Measurements from ENCODE around the gene STOM.
"Not testable (repeated sequence)": the region's sequence is repeated elsewhere in the genome, so short reads cannot be mapped to it uniquely, and the experiment has no call there.

STOM gene, protein sequence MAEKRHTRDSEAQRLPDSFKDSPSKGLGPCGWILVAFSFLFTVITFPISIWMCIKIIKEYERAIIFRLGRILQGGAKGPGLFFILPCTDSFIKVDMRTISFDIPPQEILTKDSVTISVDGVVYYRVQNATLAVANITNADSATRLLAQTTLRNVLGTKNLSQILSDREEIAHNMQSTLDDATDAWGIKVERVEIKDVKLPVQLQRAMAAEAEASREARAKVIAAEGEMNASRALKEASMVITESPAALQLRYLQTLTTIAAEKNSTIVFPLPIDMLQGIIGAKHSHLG

DNA sequence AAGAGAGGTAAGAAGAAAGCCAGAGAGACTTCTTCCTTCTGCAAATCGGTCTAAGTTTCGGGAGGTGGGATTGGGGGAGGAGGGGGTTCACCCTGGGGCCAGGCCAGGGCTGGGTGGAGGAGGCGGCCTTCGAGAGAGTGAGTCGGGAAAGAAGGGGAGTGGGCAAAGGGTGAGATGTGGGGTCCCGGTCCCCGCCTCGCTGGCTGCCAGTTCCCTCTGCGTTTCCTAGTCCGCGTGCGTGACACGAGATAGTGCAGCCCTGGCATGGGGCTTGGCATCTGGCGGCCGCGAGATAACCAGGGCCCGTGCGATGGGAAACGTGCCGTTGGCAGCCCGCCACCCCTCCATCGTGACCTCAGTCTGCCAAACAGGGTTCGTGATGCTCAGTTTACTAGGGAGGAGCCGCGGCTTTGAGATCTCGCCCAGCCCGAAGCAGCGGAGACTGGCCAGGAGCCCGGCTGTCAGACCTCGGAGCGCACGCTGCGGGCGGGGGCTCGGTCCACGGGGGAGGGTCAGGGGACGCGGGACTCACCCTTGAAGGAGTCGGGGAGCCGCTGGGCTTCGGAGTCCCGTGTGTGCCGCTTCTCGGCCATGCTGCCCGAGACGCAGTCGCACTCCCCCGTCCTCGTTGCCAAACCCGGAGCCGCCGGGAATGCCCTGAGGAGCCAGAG lies at the start of gene STOM:
STOM (minus strand) TSS at position 656 of the 671 bp plus-strand sequence; CDS start at position 593, 63 bp downstream.
- no peak for DNase-seq (ENCODE audit: low read depth)

DNA sequence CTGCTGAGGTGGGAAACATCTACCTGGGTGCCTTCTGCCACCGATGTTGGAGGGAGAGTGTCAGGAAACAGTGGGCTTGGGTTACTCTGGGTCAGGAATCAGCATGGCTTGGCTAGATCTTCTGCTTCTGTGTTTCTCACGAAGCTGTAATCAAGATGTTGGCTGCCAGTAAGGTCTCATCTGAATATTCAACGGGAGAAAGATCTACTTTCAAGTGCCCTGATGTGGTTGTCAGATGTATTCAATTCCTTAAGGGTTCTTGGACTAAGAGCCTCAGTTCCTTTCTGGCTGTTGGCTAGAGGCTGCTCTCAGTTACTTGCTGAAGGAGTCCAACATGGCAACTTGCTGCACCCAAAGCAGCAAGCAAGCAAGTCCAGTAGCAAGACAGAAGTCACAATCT lies 41.9 kb upstream of the STOM start:
- no peak for DNase-seq (ENCODE audit: low read depth)

DNA sequence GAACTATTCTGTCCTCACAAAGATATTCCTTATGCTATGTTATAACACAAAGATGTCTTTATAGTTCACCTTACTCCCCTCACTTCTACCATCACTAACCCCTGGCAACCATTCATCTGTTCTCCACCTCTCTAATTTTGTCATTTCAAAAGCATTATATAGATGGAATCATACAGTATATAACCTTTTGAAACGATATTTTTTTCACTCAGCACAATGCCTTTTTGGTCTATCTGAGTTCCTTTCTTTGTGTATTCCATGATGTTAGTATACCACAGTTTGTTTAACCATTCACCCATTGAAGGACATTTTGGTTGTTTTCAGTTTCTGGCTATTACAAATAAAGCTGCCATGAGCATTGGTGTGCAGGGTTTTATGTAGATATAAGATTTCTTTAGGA lies 35.8 kb upstream of the STOM start:
- DNase-seq (ENCODE audit: low read depth), result no peak

DNA sequence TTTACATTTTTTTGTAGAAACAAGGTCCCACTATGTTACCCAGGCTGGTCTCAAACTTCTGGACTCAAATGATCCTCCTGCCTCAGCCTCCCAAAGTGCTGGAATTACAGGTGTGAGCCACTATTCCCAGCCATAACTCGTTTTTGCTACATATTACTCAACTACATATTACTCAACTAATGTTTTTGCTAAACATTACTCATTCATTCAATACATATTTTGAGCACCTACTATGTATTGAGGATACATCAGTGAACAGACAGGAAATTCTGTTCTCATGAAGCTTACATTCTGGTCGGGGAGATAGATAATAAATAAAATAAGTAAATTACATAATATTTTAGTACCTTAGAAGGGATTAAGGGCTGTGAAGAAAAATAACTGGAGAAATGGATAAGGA lies 34.9 kb upstream of the STOM start:
- no peak for DNase-seq (ENCODE audit: low read depth)

DNA sequence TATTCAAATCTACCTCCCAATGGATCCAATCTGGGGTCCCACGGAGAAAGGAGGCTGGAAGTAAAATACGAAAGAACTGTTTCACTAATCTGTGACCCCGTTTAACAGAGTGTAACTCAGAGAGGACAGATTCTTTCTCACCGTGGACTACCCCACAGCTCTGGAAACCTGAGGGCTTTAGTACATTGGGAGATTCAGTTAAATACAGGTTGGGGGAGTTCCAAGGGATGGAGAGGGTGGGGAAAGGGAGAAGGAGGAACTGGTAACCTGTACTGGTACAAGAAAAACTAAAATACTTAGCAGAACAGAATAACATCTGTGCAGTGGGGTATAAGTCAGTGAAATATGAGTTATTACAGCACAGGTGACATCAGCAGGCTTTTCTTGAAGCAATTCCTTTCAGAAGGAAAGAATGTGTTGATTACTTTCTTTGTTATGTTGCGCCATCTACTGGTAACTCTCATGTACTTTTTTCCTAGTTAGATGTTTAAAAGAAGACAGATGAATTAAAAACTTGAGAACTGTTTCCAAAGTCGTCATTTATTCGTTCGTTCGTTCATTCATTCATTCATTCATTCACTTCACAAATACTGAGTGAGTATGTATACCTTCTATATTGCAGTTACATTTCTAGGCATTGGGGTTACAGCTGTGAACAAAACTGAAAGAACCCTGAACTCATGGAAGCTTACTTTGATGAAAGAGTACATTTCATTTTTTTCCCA lies 30.0 kb upstream of the STOM start:
- no peak for DNase-seq (ENCODE audit: low read depth)

DNA sequence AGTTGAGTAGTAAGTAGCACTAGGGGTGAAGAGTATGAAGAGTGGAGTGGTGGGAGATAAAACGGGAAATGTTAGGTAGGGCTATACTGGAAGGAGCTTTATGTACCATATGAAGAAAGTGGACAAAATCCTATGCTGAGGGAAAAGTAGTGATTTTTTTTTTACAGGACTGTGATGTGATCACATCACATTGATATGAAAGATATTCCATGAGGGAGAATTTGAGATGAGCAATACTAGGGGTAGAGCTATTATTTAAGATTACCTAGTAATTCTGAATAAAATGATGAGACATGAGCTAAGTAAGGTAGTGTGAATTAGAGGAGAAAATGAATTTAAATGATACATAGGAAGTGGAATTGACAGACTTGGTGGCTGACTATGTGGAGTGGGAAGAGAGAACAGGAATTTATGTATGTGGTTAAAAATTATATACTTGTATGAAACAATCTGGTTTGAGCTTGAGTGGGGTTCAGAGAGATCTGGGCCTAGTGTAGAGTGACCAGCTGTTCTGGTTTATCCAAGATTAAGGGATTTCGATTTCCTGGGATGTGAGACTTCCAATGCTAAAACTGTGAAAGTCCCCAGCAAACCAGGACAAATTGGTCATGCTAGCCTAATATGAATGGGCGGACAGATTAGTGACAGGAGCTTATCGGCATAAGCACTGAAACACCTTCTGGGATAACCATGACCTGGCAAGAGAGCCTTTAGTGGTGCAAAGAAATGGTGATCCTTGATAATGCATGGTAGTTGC lies 29.3 kb upstream of the STOM start:
- no peak for DNase-seq (ENCODE audit: low read depth)

DNA sequence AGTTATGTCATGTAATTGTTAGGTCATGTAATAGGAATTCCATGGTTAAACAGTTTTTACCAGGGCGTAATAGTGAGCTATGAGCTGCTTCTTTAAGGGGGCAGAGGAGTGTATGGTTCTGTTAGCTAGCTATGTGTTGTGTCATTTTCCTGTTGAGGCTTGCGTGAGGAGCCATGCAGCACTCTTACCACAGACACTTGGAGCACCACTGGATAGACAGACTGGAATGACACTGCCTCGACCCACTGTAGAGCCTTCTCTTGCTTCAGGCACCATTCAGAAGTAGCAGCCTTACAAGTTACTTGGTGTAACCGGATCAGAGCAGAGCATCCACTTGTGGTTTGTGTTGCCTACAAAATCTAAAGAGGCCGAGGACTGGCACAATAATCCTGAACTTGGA lies 28.3 kb upstream of the STOM start:
- no peak for DNase-seq (ENCODE audit: low read depth)

DNA sequence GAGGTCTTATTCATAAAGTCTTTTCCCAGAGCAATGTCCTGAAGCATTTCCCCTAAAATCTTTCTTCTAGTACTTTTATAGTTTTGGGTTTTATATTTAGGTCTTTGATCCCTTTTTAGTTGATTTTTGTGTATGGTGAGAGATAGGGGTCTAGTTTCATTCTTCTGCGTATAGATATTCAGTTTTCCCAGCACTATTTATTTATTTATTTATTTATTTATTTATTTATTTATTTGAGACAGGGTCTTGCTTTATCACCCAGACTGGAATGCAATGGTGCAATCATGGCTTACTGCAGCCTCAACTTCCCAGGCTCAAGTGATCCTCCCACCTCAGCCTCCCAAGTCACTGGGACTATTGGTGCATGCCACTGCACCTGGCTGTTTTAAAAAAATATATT lies 27.2 kb upstream of the STOM start:
- DNase-seq (ENCODE audit: low read depth), result not testable (repeated sequence)

DNA sequence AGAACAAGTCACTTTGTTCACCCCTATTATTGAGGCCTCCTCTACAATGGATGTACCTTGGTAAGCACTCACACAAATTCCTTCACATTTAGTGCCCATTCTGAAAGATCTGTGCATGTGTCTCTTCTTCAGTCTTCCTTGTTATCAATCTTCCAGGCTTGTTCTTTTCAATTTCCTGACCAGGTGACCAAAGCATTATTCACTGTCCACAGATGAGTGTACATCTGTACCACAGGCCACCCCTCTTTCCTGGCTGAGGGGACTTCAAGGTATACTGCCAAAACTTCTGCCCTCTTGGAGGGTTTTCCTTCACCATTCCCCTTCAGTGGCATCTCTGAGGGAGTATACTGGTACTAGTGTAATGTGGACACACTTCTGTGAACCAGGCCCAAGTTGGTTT lies 25.5 kb upstream of the STOM start:
- no peak for DNase-seq (ENCODE audit: low read depth)

DNA sequence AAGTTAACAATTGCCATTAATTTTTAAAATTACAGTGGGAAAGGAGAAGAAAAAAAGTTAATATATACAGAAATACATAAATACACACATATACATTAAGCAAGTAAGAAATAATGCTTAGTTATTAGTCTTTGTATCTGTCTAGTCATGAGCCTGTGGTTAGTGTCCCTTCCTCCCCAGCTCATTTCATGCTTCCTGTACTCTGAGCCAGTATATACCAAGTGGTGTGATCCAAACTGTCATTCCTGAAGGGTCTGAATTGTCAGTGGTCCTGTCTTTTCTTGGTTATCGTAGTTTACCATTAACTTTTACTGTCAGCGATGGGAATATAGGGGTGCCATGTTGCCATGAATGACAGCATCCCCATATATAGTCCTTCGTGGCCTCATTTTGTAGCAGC lies 24.2 kb upstream of the STOM start:
- DNase-seq (ENCODE audit: low read depth), result no peak

DNA sequence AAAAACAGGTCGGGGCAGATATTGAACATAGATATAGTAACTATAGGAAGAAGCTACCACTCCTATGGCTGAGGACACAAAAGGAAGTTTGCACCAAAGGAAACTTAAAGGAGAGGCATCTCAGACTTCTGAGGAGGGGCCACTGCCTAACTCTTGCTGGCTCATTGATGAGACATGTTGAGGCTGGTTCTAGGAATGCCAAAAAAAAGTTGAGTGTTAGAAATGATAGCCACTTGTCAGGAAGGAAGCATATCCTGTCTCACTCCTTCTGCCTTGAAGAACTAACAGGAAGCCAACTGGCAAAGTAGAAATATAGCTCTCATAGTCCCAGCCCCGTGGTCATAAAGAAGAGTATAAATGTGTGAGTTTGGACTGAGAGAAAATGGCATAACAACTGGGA lies 23.3 kb upstream of the STOM start:
- DNase-seq (ENCODE audit: low read depth), result no peak

DNA sequence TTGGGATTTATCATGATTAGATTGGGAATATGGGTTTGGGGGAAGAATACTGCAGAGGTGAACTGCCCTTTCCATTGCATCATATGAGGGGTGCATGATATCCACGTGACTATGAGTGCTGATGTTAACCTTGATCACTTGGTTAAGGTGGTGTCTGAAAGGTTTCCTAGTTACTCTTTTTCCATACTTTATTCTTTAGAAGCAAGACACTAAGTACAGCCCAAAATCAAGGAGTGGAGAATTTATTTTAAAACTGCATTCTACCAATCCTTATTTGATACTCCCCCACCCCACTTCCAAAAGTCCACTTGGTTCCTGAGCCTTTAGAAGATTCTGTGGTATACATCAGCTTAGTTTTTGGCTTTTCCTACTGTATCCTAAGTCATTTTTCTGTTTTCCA lies 20.3 kb upstream of the STOM start:
- no peak for DNase-seq (ENCODE audit: low read depth)

DNA sequence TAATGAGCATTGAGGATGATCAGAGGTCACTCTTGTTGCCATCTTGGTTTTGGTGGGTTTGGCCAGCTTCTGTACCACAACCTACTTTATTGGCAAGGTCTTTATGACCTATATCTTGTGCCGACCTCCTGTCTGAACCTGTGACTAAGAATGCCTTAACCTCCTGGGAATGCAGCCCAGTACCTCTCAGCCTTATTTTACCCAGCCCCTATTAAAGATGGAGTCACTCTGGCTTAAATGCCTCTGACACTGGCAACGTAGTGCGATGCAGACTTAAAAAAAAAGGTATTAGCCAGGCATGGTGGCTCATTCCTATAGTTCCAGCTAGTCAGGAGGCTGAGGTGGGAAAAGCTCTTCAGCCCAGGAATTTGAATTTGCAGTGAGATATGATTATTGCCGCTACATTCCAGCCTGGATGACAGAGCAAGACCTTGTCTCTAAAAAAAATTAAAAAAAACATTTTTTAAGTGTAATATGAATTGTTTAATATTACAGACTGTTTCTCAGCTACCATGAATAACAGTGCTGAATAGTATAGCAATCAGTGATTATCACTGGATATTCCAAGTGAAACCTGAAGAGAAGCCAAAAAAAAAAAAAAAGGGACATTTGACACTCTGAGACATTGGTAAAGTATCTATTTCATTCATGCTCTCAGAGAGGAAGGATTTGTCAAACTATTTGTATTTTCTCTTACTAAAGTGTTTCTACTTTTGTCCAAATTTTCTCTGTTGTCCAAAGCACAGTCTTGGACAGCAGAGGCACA lies 18.3 kb upstream of the STOM start:
- no peak for DNase-seq (ENCODE audit: low read depth)

DNA sequence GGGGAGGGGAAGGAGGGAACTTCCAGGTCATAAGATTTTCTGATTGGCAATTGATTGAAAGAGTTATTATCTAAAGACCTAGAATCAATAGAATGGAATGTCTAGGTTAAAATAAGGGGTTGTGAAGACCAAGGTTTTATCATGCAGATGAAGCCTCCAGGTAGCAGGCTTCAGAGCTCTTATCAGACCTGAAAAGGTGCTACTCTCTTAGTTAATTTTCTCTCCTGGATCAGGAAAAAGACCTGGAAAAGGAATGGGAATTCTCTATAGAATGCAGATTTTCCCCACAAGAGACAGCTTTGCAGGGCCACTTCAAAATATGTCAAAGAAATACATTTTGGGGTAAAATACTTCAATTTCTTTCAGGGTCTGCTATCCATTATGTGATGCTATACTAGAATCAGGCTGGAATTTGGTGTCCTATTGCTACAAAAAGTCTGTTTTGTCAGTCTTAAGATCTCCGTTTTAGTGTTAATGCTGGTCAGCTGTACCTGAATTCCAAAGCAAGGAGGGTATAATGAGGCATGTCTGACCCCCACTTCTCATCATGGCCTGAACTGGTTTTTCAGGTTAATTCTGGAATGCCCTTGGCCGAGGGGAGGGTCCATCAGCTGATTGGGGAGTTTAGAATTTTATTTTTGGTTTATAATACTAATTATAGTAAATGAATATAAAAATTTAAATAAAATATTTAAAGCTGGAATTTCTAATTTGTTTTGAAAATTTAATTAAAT lies 16.6 kb upstream of the STOM start:
- no peak for DNase-seq (ENCODE audit: low read depth)

DNA sequence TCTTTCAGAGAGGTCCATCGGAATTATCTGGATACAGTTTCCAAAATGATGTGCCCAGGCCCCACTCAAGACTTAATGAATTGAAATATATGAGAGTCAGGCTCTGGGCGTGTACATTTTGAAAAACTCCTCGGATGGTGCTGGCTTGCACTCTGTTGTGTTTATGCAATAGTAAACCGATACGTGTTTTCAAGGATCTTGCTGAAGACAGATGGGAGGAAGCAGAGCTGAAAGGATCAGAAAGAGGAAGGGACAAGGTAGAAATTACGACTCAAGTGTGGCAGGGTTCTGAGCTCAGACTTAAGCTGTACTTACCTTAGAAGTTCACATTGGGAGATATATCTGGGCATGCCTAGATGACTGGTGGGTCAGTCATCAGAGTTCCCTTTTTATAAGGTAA lies 13.7 kb upstream of the STOM start:
- no peak for DNase-seq (ENCODE audit: low read depth)

DNA sequence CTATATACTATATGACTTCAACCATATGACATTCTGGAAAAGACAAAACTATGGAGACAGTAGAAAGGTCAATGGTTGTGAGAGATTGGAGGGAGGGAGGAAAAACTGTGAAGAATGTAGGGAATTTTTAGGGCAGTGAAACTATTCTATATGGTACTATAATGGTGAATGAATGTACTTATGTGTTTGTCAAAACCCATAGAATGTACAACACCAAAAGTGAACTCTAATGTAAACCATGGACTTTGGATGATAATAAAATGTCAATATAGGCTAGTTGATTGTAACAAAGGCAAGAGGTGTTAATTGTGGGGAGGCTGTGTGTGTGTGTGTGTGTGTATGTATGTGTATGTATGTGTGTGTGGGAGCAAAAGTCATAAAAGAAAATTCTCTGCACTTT lies 10.8 kb upstream of the STOM start:
- no peak for DNase-seq (ENCODE audit: low read depth)

DNA sequence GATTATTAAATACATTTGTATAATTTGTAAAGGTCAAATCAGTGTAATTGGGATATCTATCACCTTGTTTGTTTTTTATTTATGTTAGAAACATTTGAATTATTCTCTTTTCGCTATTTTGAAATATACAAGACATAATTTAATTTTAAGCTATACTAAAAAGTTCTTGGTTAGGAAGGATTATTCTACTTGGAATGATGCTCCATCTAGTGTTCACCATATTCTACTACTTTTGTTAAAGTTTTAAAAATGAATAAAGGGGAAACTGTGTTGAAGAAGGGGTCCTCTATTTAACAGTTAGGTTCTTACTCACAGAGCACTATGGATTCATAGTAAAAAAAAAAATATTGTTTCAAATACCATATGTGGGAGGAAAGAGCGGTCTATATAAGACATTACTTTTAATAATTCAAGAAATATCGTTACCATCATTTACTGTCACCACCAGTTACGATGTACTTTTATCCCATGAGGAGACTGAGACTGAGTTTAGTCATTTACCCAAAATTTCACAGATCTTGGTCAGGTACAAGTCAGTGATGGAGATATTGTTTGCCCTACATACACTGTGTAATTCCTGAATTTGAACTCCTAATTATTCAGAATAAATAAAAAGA lies 6.3 kb upstream of the STOM start:
- DNase-seq (ENCODE audit: low read depth), result no peak

DNA sequence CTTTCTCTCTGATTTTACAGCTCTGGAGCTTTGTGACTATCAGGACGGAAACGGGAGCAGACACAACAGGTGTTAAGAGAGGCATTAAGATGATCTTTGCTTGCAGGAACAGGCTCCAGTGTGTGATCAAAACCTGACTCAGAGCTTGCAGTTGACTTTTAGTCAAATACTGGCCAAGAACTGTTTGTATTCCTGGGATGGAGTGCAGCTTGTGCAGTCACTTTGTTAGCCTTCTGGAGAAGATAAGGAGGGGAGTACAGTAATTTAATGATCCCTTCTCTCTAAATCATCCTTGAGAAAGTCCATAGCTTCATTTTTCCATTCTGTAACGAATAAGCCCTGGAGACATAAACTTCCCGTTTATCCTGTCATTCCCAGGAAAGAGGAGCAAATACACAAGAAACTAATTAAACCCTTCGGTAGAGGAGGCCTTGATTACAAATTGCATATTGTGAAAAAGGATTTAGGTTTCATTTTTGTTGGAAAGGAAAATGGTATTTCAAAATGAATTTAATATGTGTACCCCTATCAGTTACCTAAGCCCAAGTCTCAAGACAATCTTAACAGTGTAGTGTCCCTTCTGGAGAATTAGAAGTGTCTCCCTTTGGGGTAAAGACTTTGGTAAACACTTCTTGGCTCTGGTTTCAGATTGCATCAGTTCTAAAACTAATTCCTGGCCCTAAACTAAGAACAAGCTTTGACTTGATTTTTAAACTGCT lies 3.1 kb upstream of the STOM start:
- DNase-seq (ENCODE audit: low read depth), result no peak

DNA sequence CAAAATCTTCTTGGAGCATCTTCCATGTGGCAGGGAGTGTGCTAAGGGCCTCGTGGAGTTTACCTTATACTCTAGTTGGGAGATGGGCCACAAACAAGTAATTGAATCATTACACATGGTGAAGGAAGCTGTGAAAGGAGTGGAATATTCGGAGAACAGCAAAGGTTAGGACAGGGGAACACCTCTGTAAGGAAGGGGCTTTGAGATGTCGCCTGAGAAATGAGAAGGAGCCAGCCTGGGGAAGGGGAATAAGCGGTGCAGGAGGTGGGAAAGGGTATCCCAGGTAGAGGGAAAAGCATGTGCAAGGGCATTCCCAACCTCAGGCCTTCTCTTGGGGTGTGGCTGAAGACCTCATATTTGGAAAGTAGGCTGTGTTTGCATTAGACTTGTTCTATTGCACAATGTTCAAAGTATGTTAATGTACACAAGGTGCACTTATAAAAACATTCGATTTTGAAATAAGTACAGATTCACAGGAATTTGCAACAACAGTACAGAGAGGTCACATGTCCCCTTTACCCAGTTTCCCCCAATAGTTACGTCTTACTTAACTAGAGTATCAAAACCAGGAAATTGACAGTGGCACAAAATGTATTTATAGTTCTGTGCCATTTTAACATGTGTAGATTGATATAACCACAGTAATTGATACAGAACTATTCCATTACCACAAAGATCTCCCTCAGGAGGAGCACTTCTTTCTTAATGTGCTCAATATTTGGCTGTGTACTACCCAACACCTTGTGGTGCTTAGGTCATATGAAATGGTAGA lies 2.4 kb upstream of the STOM start:
- no peak for DNase-seq (ENCODE audit: low read depth)
